ENCODE results near the gene TOGARAM2.

- TF ChIP-seq CTCF (IDR thresholded peaks at IDR 0.05 in 4 of 5, conservative IDR thresholded peaks at IDR 0.05 in 1 of 5) (no peak), POLR2A (IDR thresholded peaks at IDR 0.05) (no peak)
Measured at GRCh38 chr2:29009270-29009669, 28.2 kb downstream of the TOGARAM2 start.
